Measurements from ENCODE around the gene NF2.

GRCh38 chr22:29673361-29674066, 70.1 kb downstream of the NF2 start:
- TF ChIP-seq CTCF (IDR thresholded peaks at IDR 0.05; ENCODE audit: control extremely low read depth in 1 of 3, insufficient read depth in 1 of 3, low read depth in 1 of 3, low read length in 3 of 3) (no peak), SP2 (IDR thresholded peaks at IDR 0.05; ENCODE audit: low read length) (no peak), EZH2 (IDR thresholded peaks at IDR 0.05; ENCODE audit: low read depth, low read length, severe bottlenecking) (no peak), POLR2A (IDR thresholded peaks at IDR 0.05; ENCODE audit: control extremely low read depth in 1 of 2, low read depth in 2 of 2, low read length in 2 of 2) (no peak), GTF2F1 (IDR thresholded peaks at IDR 0.05; ENCODE audit: borderline replicate concordance, low read depth, low read length) (no peak), RAD21 (IDR thresholded peaks at IDR 0.05 in 1 of 2, conservative IDR thresholded peaks at IDR 0.05 in 1 of 2; ENCODE audit: low read depth in 2 of 2, low read length in 2 of 2) (no peak)
